Dermis blood vessel endothelial cell (primary cell): Measurements from ENCODE around the gene NOD2. TPM values are rescaled to one million over a fixed set of nuclear protein-coding genes. Genes with fewer than 3 reads are reported as not detected.

ENCODE experiments used
- total RNA-seq: library from RNA; depleted of rRNA; stranded (reverse); fragments of >200 nt; gene quantifications from 2 replicates; pipeline ENCODE4 v1.2.3, GENCODE V29; 2014

The NOD2 gene
- total RNA-seq, 1 donor from 2014 or later = 0.51 TPM

Other genes with a start within 250 kb of the NOD2 start
- gene NKD1, start 145.2 kb upstream of the NOD2 start, total RNA-seq = 0.14 TPM in 1 of 2 replicates, not detected in the other
- gene SNX20, start 12.3 kb upstream of the NOD2 start, total RNA-seq = 0.34 and 0.70 TPM in 2 replicates
- 37.5 and 59.1 TPM in 2 replicates for gene CYLD, start 48.5 kb downstream of the NOD2 start, total RNA-seq